ENCODE data around the gene MAPRE3. TPM values are rescaled to one million over a fixed set of nuclear protein-coding genes. Genes with fewer than 3 reads are reported as not detected.

MAPRE3 gene
- total RNA-seq, 6 experiments from 2014 or later, result 13.7 to 22.3 (median 17.3) TPM

DNA sequence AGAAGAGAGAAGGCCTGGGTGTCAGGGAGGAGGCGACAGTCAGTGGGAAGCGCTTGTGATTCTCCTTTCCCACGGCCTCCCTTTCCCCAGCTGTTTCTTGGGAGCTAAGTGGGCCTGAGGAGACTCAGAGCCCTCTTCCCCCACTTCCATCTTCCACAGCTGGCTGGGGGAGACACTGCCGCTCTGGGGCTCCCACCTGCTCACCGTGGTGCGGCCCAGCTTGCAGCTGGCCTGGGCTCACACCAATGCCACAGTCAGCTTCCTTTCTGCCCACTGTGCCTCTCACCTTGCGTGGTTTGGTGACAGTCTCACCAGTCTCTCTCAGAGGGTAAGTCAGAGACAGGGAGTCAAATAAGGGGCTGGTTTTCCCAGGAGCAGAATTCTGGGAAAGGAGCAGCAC is 69.4 kb downstream of the MAPRE3 start:
- Histone ChIP-seq H3K9me3 (no peaks in the 10 kb centered on the region), H3K27me3 (no peaks in the 10 kb centered on the region), H3K27ac (no peak overlapping the region), H3K36me3 (peaks cover 5 to 71% (median 42%) of the 10 kb centered on the region in 4 donors), H3K4me3 (no peak overlapping the region), H3K4me1 (no peaks in the 10 kb centered on the region)
- ATAC-seq (no peak), DNase-seq (no peak)
- intact Hi-C loops (cut with DNase I), result no loop called here
- no peak for TF ChIP-seq POLR2A (IDR thresholded peaks at IDR 0.05)
- TF ChIP-seq, protein P1, sequence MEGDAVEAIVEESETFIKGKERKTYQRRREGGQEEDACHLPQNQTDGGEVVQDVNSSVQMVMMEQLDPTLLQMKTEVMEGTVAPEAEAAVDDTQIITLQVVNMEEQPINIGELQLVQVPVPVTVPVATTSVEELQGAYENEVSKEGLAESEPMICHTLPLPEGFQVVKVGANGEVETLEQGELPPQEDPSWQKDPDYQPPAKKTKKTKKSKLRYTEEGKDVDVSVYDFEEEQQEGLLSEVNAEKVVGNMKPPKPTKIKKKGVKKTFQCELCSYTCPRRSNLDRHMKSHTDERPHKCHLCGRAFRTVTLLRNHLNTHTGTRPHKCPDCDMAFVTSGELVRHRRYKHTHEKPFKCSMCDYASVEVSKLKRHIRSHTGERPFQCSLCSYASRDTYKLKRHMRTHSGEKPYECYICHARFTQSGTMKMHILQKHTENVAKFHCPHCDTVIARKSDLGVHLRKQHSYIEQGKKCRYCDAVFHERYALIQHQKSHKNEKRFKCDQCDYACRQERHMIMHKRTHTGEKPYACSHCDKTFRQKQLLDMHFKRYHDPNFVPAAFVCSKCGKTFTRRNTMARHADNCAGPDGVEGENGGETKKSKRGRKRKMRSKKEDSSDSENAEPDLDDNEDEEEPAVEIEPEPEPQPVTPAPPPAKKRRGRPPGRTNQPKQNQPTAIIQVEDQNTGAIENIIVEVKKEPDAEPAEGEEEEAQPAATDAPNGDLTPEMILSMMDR (IDR thresholded peaks at IDR 0.05), result no peak
- WGBS (ENCODE audit: insufficient coverage, low coverage, low lambda C conversion rate, missing lambda C conversion rate), result no CpG with 5 or more reads among the region's 7 CpGs

DNA sequence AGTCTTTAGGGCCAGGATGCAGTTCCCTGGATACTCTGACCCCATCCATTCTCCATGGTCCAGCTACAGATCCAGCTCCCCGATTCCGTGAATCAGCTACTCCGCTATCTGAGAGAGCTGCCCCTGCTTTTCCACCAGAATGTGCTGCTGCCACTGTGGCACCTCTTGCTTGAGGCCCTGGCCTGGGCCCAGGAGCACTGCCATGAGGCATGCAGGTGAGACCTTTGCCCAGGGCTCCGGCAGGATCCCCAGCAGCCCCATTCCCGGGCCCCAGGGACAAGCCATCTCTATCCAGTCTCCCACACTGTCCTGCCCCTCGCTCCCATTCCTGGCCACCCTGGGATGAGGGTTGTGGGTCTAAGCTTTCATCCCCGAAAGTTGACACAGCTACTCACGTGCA is 69.8 kb downstream of the MAPRE3 start:
- Histone ChIP-seq H3K27ac (no peak overlapping the region), H3K9me3 (no peaks in the 10 kb centered on the region), H3K4me1 (no peaks in the 10 kb centered on the region), H3K4me3 (no peak overlapping the region), H3K36me3 (peaks cover 5 to 67% (median 40%) of the 10 kb centered on the region in 4 donors), H3K27me3 (no peaks in the 10 kb centered on the region)
- ATAC-seq (peak; percentile 21 to 64 (median 49)), DNase-seq (no peak)
- TF ChIP-seq POLR2A (IDR thresholded peaks at IDR 0.05), result no peak
- TF ChIP-seq, protein P1 (IDR thresholded peaks at IDR 0.05), result no peak
- intact Hi-C loops (cut with DNase I), result no loop called here
- no CpG with 5 or more reads among the region's 8 CpGs for WGBS (ENCODE audit: insufficient coverage, low coverage, low lambda C conversion rate, missing lambda C conversion rate)

DNA sequence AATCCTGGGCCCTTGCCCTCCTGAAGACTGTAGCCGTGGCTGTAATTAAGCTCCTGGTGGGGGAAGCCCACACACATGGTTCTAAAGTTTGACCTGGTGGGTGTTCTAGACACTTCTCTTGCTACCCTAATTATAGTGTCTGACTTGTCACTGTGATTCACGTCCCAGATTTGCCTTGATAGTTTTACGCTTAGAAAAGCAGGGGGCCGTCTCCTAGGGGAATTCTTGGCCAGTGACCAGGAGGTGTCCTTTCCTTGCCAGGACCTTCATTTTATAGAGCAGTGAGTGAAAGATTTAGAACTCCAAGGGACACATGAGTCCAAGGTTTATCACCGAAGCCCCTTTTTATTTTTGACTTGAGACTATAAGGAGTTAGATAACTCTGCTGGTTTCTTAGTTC is 71.3 kb downstream of the MAPRE3 start:
- Histone ChIP-seq H3K36me3 (peaks cover 5 to 53% (median 29%) of the 10 kb centered on the region in 4 donors), H3K27me3 (no peaks in the 10 kb centered on the region)
- intact Hi-C loops (cut with DNase I), result no loop called here

DNA sequence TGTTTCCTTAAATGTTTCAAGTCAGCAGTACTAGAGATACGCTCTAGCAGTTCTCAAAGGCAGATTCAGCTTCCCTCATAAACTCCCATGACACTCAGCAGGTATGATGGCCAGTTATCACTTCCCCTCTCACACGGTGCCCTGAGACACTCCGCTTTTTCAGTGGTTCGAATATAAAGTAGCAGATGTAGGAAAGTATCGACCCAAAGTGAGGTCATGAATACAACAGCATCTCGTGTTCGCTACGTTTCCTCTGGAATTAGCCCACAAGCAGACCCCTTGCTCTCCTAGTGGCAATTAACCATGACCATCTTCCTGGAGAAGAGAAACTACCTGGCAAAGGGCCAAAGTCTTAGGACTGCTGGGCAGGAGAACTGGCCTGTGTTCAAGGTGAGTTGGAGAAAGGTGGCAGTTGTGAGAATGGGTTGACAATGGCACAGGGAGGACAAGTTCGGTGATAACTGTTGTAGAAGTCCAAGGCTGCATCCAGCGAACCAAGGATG is 71.8 kb downstream of the MAPRE3 start:
- TF ChIP-seq, protein P1 (IDR thresholded peaks at IDR 0.05), result no peak
- no peak for TF ChIP-seq POLR2A (IDR thresholded peaks at IDR 0.05)
- intact Hi-C loops (cut with DNase I), result no loop called here
- H3K4me1 ChIP-seq, result no peaks in the 10 kb centered on the region
- no peak for DNase-seq
- ATAC-seq, result no peak
- H3K4me3 ChIP-seq, result no peak overlapping the region
- no peaks in the 10 kb centered on the region for H3K27me3 ChIP-seq
- WGBS (ENCODE audit: insufficient coverage, low coverage, low lambda C conversion rate, missing lambda C conversion rate), result 75% methylated on average over 9 of the region's 10 CpGs
- peaks cover 2 to 48% (median 25%) of the 10 kb centered on the region in 4 donors for H3K36me3 ChIP-seq
- H3K27ac ChIP-seq, result no peak overlapping the region
- no peaks in the 10 kb centered on the region for H3K9me3 ChIP-seq

More for the DNA sequence above, 71.3 kb downstream of the MAPRE3 start:
- Histone ChIP-seq H3K4me3 (no peak overlapping the region), H3K9me3 (no peaks in the 10 kb centered on the region), H3K4me1 (no peaks in the 10 kb centered on the region), H3K27ac (no peak overlapping the region)
- no peak for ATAC-seq
- no peak for DNase-seq
- 74% methylated on average over 5 of the region's 5 CpGs for WGBS (ENCODE audit: insufficient coverage, low coverage, low lambda C conversion rate, missing lambda C conversion rate)
- TF ChIP-seq POLR2A (IDR thresholded peaks at IDR 0.05), result no peak
- TF ChIP-seq, protein P1 (IDR thresholded peaks at IDR 0.05), result no peak

Data from right lobe of liver (tissue), 6 donors.